Calu3 (cell line): ENCODE measurements around the gene DNAJB8. TPM values are rescaled to one million over a fixed set of nuclear protein-coding genes. Genes with fewer than 3 reads are reported as not detected.

Source experiments
- BruUV-seq: library from RNA; stranded (reverse); fragments of 400-500 nt; replicated peaks from 2 replicates; lab custom pipeline; 2021; lab: Mats Ljungman, UMichigan
- CTCF ChIA-PET: fragments of 300-600 bp; sonication (Branson Sonifier 250); formaldehyde crosslinking; loops from one replicate; lab custom pipeline; 2022; ENCODE audit warnings: antibody characterized with exemption; lab: Charles Lee
- DNase-seq: peaks from one replicate; pipeline ENCODE4 v3.0.0; 2022
- H3K27ac Mint-ChIP-seq: one replicate; pipeline ENCODE4 v1.8.0; 2022; ENCODE audit warnings: mixed read lengths; ENCODE audit not compliant: unreplicated experiment
- H3K27me3 Mint-ChIP-seq: one replicate; pipeline ENCODE4 v1.8.0; 2022; ENCODE audit warnings: mixed read lengths; ENCODE audit not compliant: unreplicated experiment
- H3K36me3 Mint-ChIP-seq: one replicate; pipeline ENCODE4 v1.8.0; 2022; ENCODE audit warnings: mild to moderate bottlenecking, moderate library complexity, mixed read lengths; ENCODE audit not compliant: insufficient read depth, unreplicated experiment
- H3K4me1 Mint-ChIP-seq: one replicate; pipeline ENCODE4 v1.8.0; 2022; ENCODE audit warnings: mild to moderate bottlenecking, low read depth, mixed read lengths; ENCODE audit not compliant: unreplicated experiment
- H3K4me3 Mint-ChIP-seq: one replicate; pipeline ENCODE4 v1.8.0; 2022; ENCODE audit warnings: mild to moderate bottlenecking, low read depth, moderate library complexity, mixed read lengths; ENCODE audit not compliant: unreplicated experiment
- H3K9me3 Mint-ChIP-seq: one replicate; pipeline ENCODE4 v1.8.0; 2022; ENCODE audit warnings: low read depth, mixed read lengths; ENCODE audit not compliant: unreplicated experiment
- CTCF ChIP-seq: fragments of 200-600 bp; IDR thresholded peaks from one replicate; pipeline ENCODE4 v1.8.0; 2022; ENCODE audit warnings: antibody characterized with exemption; ENCODE audit not compliant: unreplicated experiment
- intact Hi-C: fragments of 100-400 bp; cut with micrococcal nuclease; formaldehyde crosslinking; loops from one replicate; pipeline ENCODE4 v1.10.0; 2022; ENCODE audit not compliant: unreplicated experiment
- total RNA-seq: library from RNA; stranded (reverse); gene quantifications from 2 replicates; pipeline ENCODE4 v1.2.3, GENCODE V29; 2022

The DNAJB8 gene
- total RNA-seq, 1 experiment from 2014 or later, result not detected

GRCh38 chr3:128484404-128485281 lies 18.0 kb upstream of the DNAJB8 start:
- CTCF ChIA-PET, result interaction anchor here (0.7 kb wide), 1 partner anchor 11 kb away, joined by 3 read pairs; no protein-coding TSS in a partner anchor
- H3K4me1 Mint-ChIP-seq, result no peaks in the 10 kb centered on the region
- intact Hi-C loops, result no loop called here
- no peaks in the 10 kb centered on the region for H3K9me3 Mint-ChIP-seq
- H3K27me3 Mint-ChIP-seq, result peaks cover 9% of the 10 kb centered on the region
- peaks cover 41% of the 10 kb centered on the region for H3K36me3 Mint-ChIP-seq
- DNase-seq, result no peak
- H3K4me3 Mint-ChIP-seq, result no peak overlapping the region
- H3K27ac Mint-ChIP-seq, result no peak overlapping the region
- BruUV-seq, result no TSS peak
- TF ChIP-seq CTCF, result no peak

- peaks cover 9% of the 10 kb centered on the region for H3K27me3 Mint-ChIP-seq
- TF ChIP-seq CTCF, result no peak
- no peak overlapping the region for H3K4me3 Mint-ChIP-seq
- CTCF ChIA-PET, result interaction anchor here (0.7 kb wide), 2 partner anchors 12 to 22 kb away, joined by 3 read pairs; no protein-coding TSS in a partner anchor
- H3K36me3 Mint-ChIP-seq, result peaks cover 33% of the 10 kb centered on the region
- BruUV-seq, result no TSS peak
- DNase-seq, result no peak
- no peaks in the 10 kb centered on the region for H3K9me3 Mint-ChIP-seq
- H3K27ac Mint-ChIP-seq, result no peak overlapping the region
- no peaks in the 10 kb centered on the region for H3K4me1 Mint-ChIP-seq
- intact Hi-C loops, result no loop called here
Measured at GRCh38 chr3:128483657-128484403, 17.1 kb upstream of the DNAJB8 start.

- CTCF ChIA-PET, result interaction anchor here (0.6 to 1.2 kb wide), 5 partner anchors 21 to 1157 kb away, joined by 3 to 4 read pairs (median 3); no protein-coding TSS in a partner anchor
- TF ChIP-seq CTCF, result no peak
- peaks cover 9% of the 10 kb centered on the region for H3K27me3 Mint-ChIP-seq
- no peaks in the 10 kb centered on the region for H3K9me3 Mint-ChIP-seq
- H3K27ac Mint-ChIP-seq, result no peak overlapping the region
- H3K36me3 Mint-ChIP-seq, result peaks cover 25% of the 10 kb centered on the region
- no peaks in the 10 kb centered on the region for H3K4me1 Mint-ChIP-seq
- intact Hi-C loops, result no loop called here
- no TSS peak for BruUV-seq
- no peak overlapping the region for H3K4me3 Mint-ChIP-seq
- DNase-seq, result no peak
Measured at GRCh38 chr3:128482666-128483656, 16.3 kb upstream of the DNAJB8 start.
